Gastrocnemius medialis (tissue), 4 donors: ENCODE results near the gene PAM16.

Source experiments
- POLR2A ChIP-seq, 2 donors: fragments of 450-650 bp; IDR thresholded peaks; one replicate each; pipeline ENCODE4 v1.6.1; 2017; ENCODE audit warnings: antibody characterized with exemption in 2 of 2, mild to moderate bottlenecking in 2 of 2, moderate library complexity in 2 of 2
- TF ChIP-seq, protein P1 (sequence below), 5 experiments: fragments of 450-650 bp in 3 of 5; fragments of 200-600 bp in 2 of 5; sonication (generic) in 2 of 5; IDR thresholded peaks in 4 of 5; conservative IDR thresholded peaks in 1 of 5; 1 replicate in 4 of 5; 2 replicates in 1 of 5; pipeline ENCODE4 v1.5.1; 2016 to 2019; ENCODE audit warnings: antibody characterized with exemption in 5 of 5, mild to moderate bottlenecking in 3 of 5, moderate library complexity in 3 of 5

DNA sequence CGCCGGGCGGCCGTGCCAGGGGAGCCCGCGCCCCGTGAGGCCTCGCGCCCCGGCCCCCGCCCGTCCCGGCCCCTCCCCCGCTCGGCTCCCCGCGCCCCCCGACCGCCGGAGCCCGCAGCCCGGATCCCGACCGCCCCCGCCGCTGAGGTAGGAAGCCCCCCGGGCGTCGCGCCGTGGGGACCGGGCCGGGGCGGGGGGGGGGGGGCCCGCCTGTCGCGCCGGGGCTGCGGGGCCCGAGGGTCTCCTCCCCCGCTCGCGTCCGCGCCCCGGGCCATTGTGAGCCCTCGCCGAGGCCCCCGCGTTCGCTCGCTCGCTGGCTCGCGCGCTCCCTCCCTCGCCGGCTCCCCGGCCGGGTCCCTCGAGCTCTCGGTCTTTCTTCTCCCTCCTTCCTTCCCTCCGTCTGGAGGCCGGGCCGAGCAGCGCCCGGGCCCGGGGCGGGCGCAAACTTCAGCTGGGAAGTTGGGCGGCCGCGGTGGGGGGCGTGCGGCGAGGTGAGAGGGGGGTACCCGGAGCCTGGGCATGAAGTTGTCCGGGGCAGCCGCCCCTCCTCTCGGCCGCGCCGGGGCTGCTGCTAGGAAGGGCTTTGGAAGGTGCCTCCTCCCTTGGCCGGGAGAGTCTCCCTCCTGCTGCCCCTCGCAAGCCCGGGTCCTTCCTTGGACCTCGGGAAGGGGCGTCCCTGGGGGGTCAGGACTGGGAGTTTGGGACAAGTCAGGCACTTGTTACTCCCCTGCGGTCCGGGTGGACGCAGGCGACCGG lies 34.8 kb downstream of the PAM16 start:
- TF ChIP-seq, protein P1, sequence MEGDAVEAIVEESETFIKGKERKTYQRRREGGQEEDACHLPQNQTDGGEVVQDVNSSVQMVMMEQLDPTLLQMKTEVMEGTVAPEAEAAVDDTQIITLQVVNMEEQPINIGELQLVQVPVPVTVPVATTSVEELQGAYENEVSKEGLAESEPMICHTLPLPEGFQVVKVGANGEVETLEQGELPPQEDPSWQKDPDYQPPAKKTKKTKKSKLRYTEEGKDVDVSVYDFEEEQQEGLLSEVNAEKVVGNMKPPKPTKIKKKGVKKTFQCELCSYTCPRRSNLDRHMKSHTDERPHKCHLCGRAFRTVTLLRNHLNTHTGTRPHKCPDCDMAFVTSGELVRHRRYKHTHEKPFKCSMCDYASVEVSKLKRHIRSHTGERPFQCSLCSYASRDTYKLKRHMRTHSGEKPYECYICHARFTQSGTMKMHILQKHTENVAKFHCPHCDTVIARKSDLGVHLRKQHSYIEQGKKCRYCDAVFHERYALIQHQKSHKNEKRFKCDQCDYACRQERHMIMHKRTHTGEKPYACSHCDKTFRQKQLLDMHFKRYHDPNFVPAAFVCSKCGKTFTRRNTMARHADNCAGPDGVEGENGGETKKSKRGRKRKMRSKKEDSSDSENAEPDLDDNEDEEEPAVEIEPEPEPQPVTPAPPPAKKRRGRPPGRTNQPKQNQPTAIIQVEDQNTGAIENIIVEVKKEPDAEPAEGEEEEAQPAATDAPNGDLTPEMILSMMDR (IDR thresholded peaks at IDR 0.05 in 4 of 5, conservative IDR thresholded peaks at IDR 0.05 in 1 of 5): no peak
- no peak for TF ChIP-seq POLR2A (IDR thresholded peaks at IDR 0.05)
